22Rv1 (cell line): ENCODE measurements around the gene PCDHGA11.

ENCODE experiments used
- H3K27ac ChIP-seq: fragments of 450-650 bp; 2 replicates; pipeline ENCODE4 v1.5.1; 2017
- ZFX ChIP-seq: fragments of 450-650 bp; IDR thresholded peaks from 2 replicates; pipeline ENCODE4 v1.6.1; 2017; ENCODE audit warnings: antibody characterized with exemption, borderline replicate concordance
- TF ChIP-seq, protein P1 (sequence below): fragments of 450-650 bp; IDR thresholded peaks from 2 replicates; pipeline ENCODE4 v1.5.1; 2017; ENCODE audit warnings: mild to moderate bottlenecking

Gene PCDHGA11

GRCh38 chr5:141465351-141465750, 44.5 kb downstream of the PCDHGA11 start:
- no peak overlapping the region for H3K27ac ChIP-seq
- TF ChIP-seq, protein P1, sequence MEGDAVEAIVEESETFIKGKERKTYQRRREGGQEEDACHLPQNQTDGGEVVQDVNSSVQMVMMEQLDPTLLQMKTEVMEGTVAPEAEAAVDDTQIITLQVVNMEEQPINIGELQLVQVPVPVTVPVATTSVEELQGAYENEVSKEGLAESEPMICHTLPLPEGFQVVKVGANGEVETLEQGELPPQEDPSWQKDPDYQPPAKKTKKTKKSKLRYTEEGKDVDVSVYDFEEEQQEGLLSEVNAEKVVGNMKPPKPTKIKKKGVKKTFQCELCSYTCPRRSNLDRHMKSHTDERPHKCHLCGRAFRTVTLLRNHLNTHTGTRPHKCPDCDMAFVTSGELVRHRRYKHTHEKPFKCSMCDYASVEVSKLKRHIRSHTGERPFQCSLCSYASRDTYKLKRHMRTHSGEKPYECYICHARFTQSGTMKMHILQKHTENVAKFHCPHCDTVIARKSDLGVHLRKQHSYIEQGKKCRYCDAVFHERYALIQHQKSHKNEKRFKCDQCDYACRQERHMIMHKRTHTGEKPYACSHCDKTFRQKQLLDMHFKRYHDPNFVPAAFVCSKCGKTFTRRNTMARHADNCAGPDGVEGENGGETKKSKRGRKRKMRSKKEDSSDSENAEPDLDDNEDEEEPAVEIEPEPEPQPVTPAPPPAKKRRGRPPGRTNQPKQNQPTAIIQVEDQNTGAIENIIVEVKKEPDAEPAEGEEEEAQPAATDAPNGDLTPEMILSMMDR = no peak
- no peak for TF ChIP-seq ZFX
